A549 (cell line): Measurements from ENCODE around the gene MRPL36. TPM values are rescaled to one million over a fixed set of nuclear protein-coding genes. Genes with fewer than 3 reads are reported as not detected.

ENCODE experiments used
- ATAC-seq, 2 experiments: fragments of 200-7000 bp in 1 of 2; fragments of >200 bp in 1 of 2; cut with Nextera tagmentation in 1 of 2; cut with Tn5 transposase in 1 of 2; 3 replicates each; pipeline versions ENCODE4 v1.8.0 to v1.9.1; 2018 to 2020; ENCODE audit warnings: mild to moderate bottlenecking in 1 of 2, moderate library complexity in 1 of 2
- CTCF ChIA-PET: fragments of 300-600 bp; sonication (Branson Sonifier 250); formaldehyde crosslinking; extraction: SDS; loops from one replicate; lab custom pipeline; 2021; ENCODE audit warnings: antibody characterized with exemption, inconsistent platforms; lab: Yijun Ruan, JAX
- POLR2A ChIA-PET: fragments of 350-600 bp; formaldehyde crosslinking; extraction: SDS; loops from one replicate; lab custom pipeline; 2021; ENCODE audit warnings: antibody characterized with exemption, inconsistent platforms; lab: Yijun Ruan, JAX
- DNase-seq, 2 experiments: peaks; one replicate each; pipeline versions ENCODE4 v3.0.0 to v3.0.0-alpha.2; 2011 to 2016; ENCODE audit warnings: low read depth in 1 of 2, low spot score in 1 of 2
- FAIRE-seq: peaks from 2 replicates; lab custom pipeline; 2011; peaks lifted over from hg19 to GRCh38; lab: Jason Lieb, UNC
- H3K27ac ChIP-seq, 2 experiments: fragments of >200 bp; sonication (Bioruptor Twin); formaldehyde crosslinking; 3 replicates each; pipeline ENCODE4 v1.5.1; 2016 to 2017
- H3K4me1 ChIP-seq: fragments of >200 bp; sonication (Bioruptor Twin); formaldehyde crosslinking; 3 replicates; pipeline ENCODE4 v1.6.1; 2016
- H3K4me2 ChIP-seq: fragments of >200 bp; sonication (Bioruptor Twin); formaldehyde crosslinking; 3 replicates; pipeline ENCODE4 v1.6.1; 2016
- H3K4me3 ChIP-seq: fragments of >200 bp; sonication (Bioruptor Twin); formaldehyde crosslinking; 3 replicates; pipeline ENCODE4 v1.5.1; 2016
- H3K9me3 ChIP-seq: fragments of >200 bp; sonication (Bioruptor Twin); formaldehyde crosslinking; 3 replicates; pipeline ENCODE4 v1.6.1; 2016
- ATOH8 ChIP-seq: fragments of 250-450 bp; sonication (Bioruptor Pico); IDR thresholded peaks from 2 replicates; pipeline ENCODE4 v1.5.0; 2020; ENCODE audit warnings: low read depth, mild to moderate bottlenecking, moderate library complexity
- CBX8 ChIP-seq: fragments of 200-600 bp; sonication (generic); IDR thresholded peaks from 2 replicates; pipeline ENCODE4 v1.6.1; 2016
- CEBPB ChIP-seq, 2 experiments: fragments of >200 bp in 1 of 2; sonication (Bioruptor Twin) in 1 of 2; formaldehyde crosslinking in 1 of 2; IDR thresholded peaks; 2 replicates each; pipeline ENCODE4 v1.6.1; 2012 to 2016
- CHD2 ChIP-seq: fragments of 150-350 bp; IDR thresholded peaks from 2 replicates; pipeline ENCODE4 v1.6.1; 2014; ENCODE audit warnings: low read length; ENCODE audit not compliant: partially characterized antibody
- CHD4 ChIP-seq: fragments of 200-600 bp; sonication (generic); IDR thresholded peaks from 2 replicates; pipeline ENCODE4 v1.6.1; 2016; ENCODE audit warnings: antibody characterized with exemption, mild to moderate bottlenecking, borderline replicate concordance
- CTCF ChIP-seq: fragments of >200 bp; sonication (Bioruptor Twin); formaldehyde crosslinking; IDR thresholded peaks from 3 replicates; pipeline ENCODE4 v1.5.1; 2016
- E2F6 ChIP-seq: IDR thresholded peaks from 2 replicates; pipeline ENCODE4 v1.6.1; 2012; ENCODE audit warnings: low read depth, borderline replicate concordance
- EHF ChIP-seq: fragments of 250-450 bp; sonication (Bioruptor Pico); IDR thresholded peaks from 2 replicates; pipeline ENCODE4 v1.5.0; 2020; ENCODE audit warnings: mild to moderate bottlenecking
- EHMT2 ChIP-seq: fragments of 200-600 bp; sonication (generic); IDR thresholded peaks from 2 replicates; pipeline ENCODE4 v1.6.1; 2016; ENCODE audit warnings: antibody characterized with exemption, low read depth, mild to moderate bottlenecking, moderate library complexity
- ELK1 ChIP-seq: fragments of 150-350 bp; IDR thresholded peaks from 2 replicates; pipeline ENCODE4 v1.6.1; 2014; ENCODE audit warnings: low read depth, mild to moderate bottlenecking, low read length
- GATA3 ChIP-seq: IDR thresholded peaks from 2 replicates; pipeline ENCODE4 v1.6.1; 2012; ENCODE audit warnings: borderline replicate concordance
- HOXB13 ChIP-seq: fragments of 250-450 bp; sonication (Bioruptor Pico); IDR thresholded peaks from 2 replicates; pipeline ENCODE4 v1.5.0; 2020; ENCODE audit warnings: low read depth, mild to moderate bottlenecking, moderate library complexity
- HOXB5 ChIP-seq: fragments of 250-450 bp; sonication (Bioruptor Pico); IDR thresholded peaks from 2 replicates; pipeline ENCODE4 v1.5.0; 2020; ENCODE audit warnings: mild to moderate bottlenecking, moderate library complexity
- MAZ ChIP-seq: fragments of 150-350 bp; IDR thresholded peaks from 2 replicates; pipeline ENCODE4 v1.6.1; 2014; ENCODE audit warnings: antibody characterized with exemption, low read depth, low read length, borderline replicate concordance
- NFE2L2 ChIP-seq: fragments of 150-350 bp; conservative IDR thresholded peaks from 2 replicates; pipeline ENCODE4 v1.6.1; 2014; ENCODE audit warnings: low read length
- NPAS2 ChIP-seq: fragments of 250-450 bp; sonication (Bioruptor Pico); IDR thresholded peaks from 2 replicates; pipeline ENCODE4 v1.8.0; 2022; ENCODE audit warnings: mild to moderate bottlenecking, moderate library complexity, borderline replicate concordance
- NR3C1 ChIP-seq: fragments of >200 bp; sonication (Bioruptor Twin); formaldehyde crosslinking; IDR thresholded peaks from 3 replicates; pipeline ENCODE4 v1.6.1; 2017
- POLR2A ChIP-seq: IDR thresholded peaks from 2 replicates; pipeline ENCODE4 v1.6.1; 2012; ENCODE audit warnings: mild to moderate bottlenecking, low read length
- RAD21 ChIP-seq, 2 experiments: fragments of >200 bp in 1 of 2; sonication (Bioruptor Twin) in 1 of 2; formaldehyde crosslinking in 1 of 2; IDR thresholded peaks in 1 of 2; conservative IDR thresholded peaks in 1 of 2; 2 replicates in 1 of 2; 3 replicates in 1 of 2; pipeline ENCODE4 v1.6.1; 2012 to 2018; ENCODE audit warnings: inconsistent platforms in 1 of 2
- RFX5 ChIP-seq: fragments of 450-650 bp; IDR thresholded peaks from 2 replicates; pipeline ENCODE4 v1.7.1; 2014; ENCODE audit warnings: antibody characterized with exemption, mild to moderate bottlenecking, moderate library complexity
- RNF2 ChIP-seq: fragments of 200-600 bp; sonication (generic); IDR thresholded peaks from 2 replicates; pipeline ENCODE4 v1.6.1; 2016; ENCODE audit warnings: low read depth, mild to moderate bottlenecking, antibody characterized with exemption, moderate library complexity, borderline replicate concordance
- SREBF2 ChIP-seq: fragments of 450-650 bp; IDR thresholded peaks from 2 replicates; pipeline ENCODE4 v1.6.1; 2014; ENCODE audit warnings: mild to moderate bottlenecking, moderate library complexity
- TP53 ChIP-seq: fragments of 250-450 bp; sonication (Bioruptor Pico); IDR thresholded peaks from 2 replicates; pipeline ENCODE4 v1.5.0; 2021; ENCODE audit warnings: mild to moderate bottlenecking, moderate library complexity
- USF2 ChIP-seq: fragments of 450-650 bp; IDR thresholded peaks from 2 replicates; pipeline ENCODE4 v1.6.1; 2014; ENCODE audit warnings: antibody characterized with exemption
- ZFP36 ChIP-seq: fragments of 450-650 bp; IDR thresholded peaks from 2 replicates; pipeline ENCODE4 v1.6.1; 2014; ENCODE audit warnings: borderline replicate concordance; ENCODE audit not compliant: partially characterized antibody
- ZNF302 ChIP-seq: fragments of 250-450 bp; sonication (Bioruptor Pico); IDR thresholded peaks from 2 replicates; pipeline ENCODE4 v1.9.0; 2021; ENCODE audit warnings: inconsistent platforms, mild to moderate bottlenecking, moderate library complexity
- whole genome bisulfite sequencing: methylation state at CpG from one replicate; pipeline ENCODE4 v1.1.6; 2017; ENCODE audit errors: missing lambda C conversion rate; 5-methylcytosine and 5-hydroxymethylcytosine counted together
- polyA plus RNA-seq, 4 experiments: library from polyadenylated mRNA; depleted of rRNA in 3 of 4; stranded (reverse); fragments of >200 nt; fragmentation: RNase III in 1 of 4; extraction: RNeasy Plus Mini Kit Qiagen cat#74134 plus additional on column Dnase treatment in 1 of 4; gene quantifications; 2 replicates in 3 of 4; 3 replicates in 1 of 4; pipeline ENCODE4 v1.2.3, GENCODE V29; 2011 to 2017

The MRPL36 gene
- polyA plus RNA-seq, 2 of the 4 experiments (the other 2 are of a cell fraction) = 114 to 127 TPM

- WGBS = 95% methylated on average over 18 of the region's 18 CpGs
- H3K4me3 ChIP-seq = no peak overlapping the region
- H3K4me1 ChIP-seq = no peaks in the 10 kb centered on the region
- no peaks in the 10 kb centered on the region for H3K9me3 ChIP-seq
- CTCF ChIA-PET = interaction anchor here (0.8 kb wide), 1 partner anchor 11 kb away, joined by 3 read pairs; no protein-coding TSS in a partner anchor
- DNase-seq = no peak
- TF ChIP-seq RNF2 (no peak), USF2 (no peak), SREBF2 (no peak), MAZ (no peak), ELK1 (no peak), NPAS2 (no peak), RAD21 (conservative IDR thresholded peaks at IDR 0.05 in 1 of 2, IDR thresholded peaks at IDR 0.05 in 1 of 2) (no peak), HOXB5 (CRISPR knock-in tag) (no peak), CEBPB (IDR thresholded peaks at IDR 0.05) (no peak), CBX8 (no peak), RFX5 (no peak), ZNF302 (no peak), HOXB13 (CRISPR knock-in tag) (no peak), EHF (CRISPR knock-in tag) (no peak)
- TF ChIP-seq, all 56 proteins: peak for 0
- Histone ChIP-seq H3K27ac (no peak overlapping the region), H3K4me2 (no peak overlapping the region)
- POLR2A ChIA-PET = no interaction called here
- ATAC-seq (no peak), FAIRE-seq (no peak)
Measured at GRCh38 chr5:1815071-1815786, 15.6 kb upstream of the MRPL36 start.

GRCh38 chr5:1814183-1815020 is 14.8 kb upstream of the MRPL36 start:
- no peak for FAIRE-seq
- 91% methylated on average over 30 of the region's 30 CpGs for WGBS
- TF ChIP-seq NR3C1 = no peak
- no peak for TF ChIP-seq EHMT2
- no peak for TF ChIP-seq HOXB5 (CRISPR knock-in tag)
- no peak for TF ChIP-seq USF2
- no peak for TF ChIP-seq CTCF
- TF ChIP-seq NFE2L2 = no peak
- TF ChIP-seq RAD21 (conservative IDR thresholded peaks at IDR 0.05 in 1 of 2, IDR thresholded peaks at IDR 0.05 in 1 of 2) = no peak
- TF ChIP-seq GATA3 = no peak
- TF ChIP-seq POLR2A = no peak
- TF ChIP-seq E2F6 = no peak
- no peak for TF ChIP-seq CHD4
- no peak for TF ChIP-seq ATOH8
- TF ChIP-seq ZFP36 = no peak
- no peak for TF ChIP-seq TP53
- no peak for TF ChIP-seq CHD2
- no peak for TF ChIP-seq HOXB13 (CRISPR knock-in tag)
- TF ChIP-seq RNF2 = no peak
- H3K4me1 ChIP-seq = no peaks in the 10 kb centered on the region
- ATAC-seq = no peak
- H3K4me3 ChIP-seq = no peak overlapping the region
- no peak overlapping the region for H3K4me2 ChIP-seq
- DNase-seq = no peak
- H3K27ac ChIP-seq = no peak overlapping the region
- POLR2A ChIA-PET = no interaction called here
- CTCF ChIA-PET = interaction anchor here (0.8 kb wide), 1 partner anchor 10 kb away, joined by 3 read pairs; no protein-coding TSS in a partner anchor
- H3K9me3 ChIP-seq = no peaks in the 10 kb centered on the region
